22Rv1 (cell line): ENCODE measurements around the gene SH2D3C.

Experiments used
- ZFX ChIP-seq: fragments of 450-650 bp; IDR thresholded peaks from 2 replicates; pipeline ENCODE4 v1.6.1; 2017; ENCODE audit warnings: antibody characterized with exemption, borderline replicate concordance
- TF ChIP-seq, protein P1 (sequence below): fragments of 450-650 bp; IDR thresholded peaks from 2 replicates; pipeline ENCODE4 v1.5.1; 2017; ENCODE audit warnings: mild to moderate bottlenecking

GRCh38 chr9:127762111-127762676, 16.3 kb downstream of the SH2D3C start:
- TF ChIP-seq, protein P1, sequence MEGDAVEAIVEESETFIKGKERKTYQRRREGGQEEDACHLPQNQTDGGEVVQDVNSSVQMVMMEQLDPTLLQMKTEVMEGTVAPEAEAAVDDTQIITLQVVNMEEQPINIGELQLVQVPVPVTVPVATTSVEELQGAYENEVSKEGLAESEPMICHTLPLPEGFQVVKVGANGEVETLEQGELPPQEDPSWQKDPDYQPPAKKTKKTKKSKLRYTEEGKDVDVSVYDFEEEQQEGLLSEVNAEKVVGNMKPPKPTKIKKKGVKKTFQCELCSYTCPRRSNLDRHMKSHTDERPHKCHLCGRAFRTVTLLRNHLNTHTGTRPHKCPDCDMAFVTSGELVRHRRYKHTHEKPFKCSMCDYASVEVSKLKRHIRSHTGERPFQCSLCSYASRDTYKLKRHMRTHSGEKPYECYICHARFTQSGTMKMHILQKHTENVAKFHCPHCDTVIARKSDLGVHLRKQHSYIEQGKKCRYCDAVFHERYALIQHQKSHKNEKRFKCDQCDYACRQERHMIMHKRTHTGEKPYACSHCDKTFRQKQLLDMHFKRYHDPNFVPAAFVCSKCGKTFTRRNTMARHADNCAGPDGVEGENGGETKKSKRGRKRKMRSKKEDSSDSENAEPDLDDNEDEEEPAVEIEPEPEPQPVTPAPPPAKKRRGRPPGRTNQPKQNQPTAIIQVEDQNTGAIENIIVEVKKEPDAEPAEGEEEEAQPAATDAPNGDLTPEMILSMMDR: no peak
- no peak for TF ChIP-seq ZFX
